B cell (primary cell): ENCODE results near the gene CYP3A4. TPM values are rescaled to one million over a fixed set of nuclear protein-coding genes. Genes with fewer than 3 reads are reported as not detected.
"Not testable (repeated sequence)": the region's sequence is repeated elsewhere in the genome, so short reads cannot be mapped to it uniquely, and the experiment has no call there.

Experiments used
- ATAC-seq: fragments of 200-7000 bp; cut with Tn5 transposase; one replicate; pipeline ENCODE4 v1.10.0; 2021; ENCODE audit warnings: low read depth, mild to moderate bottlenecking, moderate number of reproducible peaks, moderate library complexity
- CTCF ChIA-PET: fragments of 350-600 bp; sonication (Branson Sonifier 250); formaldehyde crosslinking; loops from one replicate; lab custom pipeline; 2021; ENCODE audit warnings: antibody characterized with exemption, inconsistent platforms; lab: Charles Lee
- POLR2A ChIA-PET: fragments of 350-600 bp; sonication (Branson Sonifier 250); formaldehyde crosslinking; loops from one replicate; lab custom pipeline; 2021; ENCODE audit warnings: antibody characterized with exemption; lab: Charles Lee
- DNase-seq: peaks from one replicate; pipeline ENCODE4 v3.0.0; 2013
- H2AFZ ChIP-seq: 2 replicates; pipeline ENCODE4 v1.6.1; 2012; ENCODE audit warnings: mild to moderate bottlenecking, low read depth, low read length; ENCODE audit not compliant: insufficient read depth, poor library complexity, severe bottlenecking
- H3K27ac ChIP-seq, 2 donors: 1 replicate in 1 of 2; 2 replicates in 1 of 2; pipeline ENCODE4 v1.5.1; 2012 to 2013; ENCODE audit warnings: low read length in 2 of 2, mild to moderate bottlenecking in 2 of 2, moderate library complexity in 1 of 2
- H3K27me3 ChIP-seq, 4 experiments: fragments of 200-600 bp in 1 of 4; sonication (generic) in 1 of 4; replicated peaks in 1 of 4; 1 replicate in 2 of 4; 2 replicates in 2 of 4; pipeline versions ENCODE4 v1.6.1 to v1.7.0; 2013 to 2016; ENCODE audit warnings: low read length in 3 of 4, mild to moderate bottlenecking in 2 of 4, mixed read lengths in 1 of 4, moderate library complexity in 1 of 4; ENCODE audit not compliant: insufficient read depth in 4 of 4, control insufficient read depth in 3 of 4; ENCODE audit errors: control extremely low read depth in 1 of 4
- H3K36me3 ChIP-seq, 2 experiments: replicated peaks in 1 of 2; 1 replicate in 1 of 2; 2 replicates in 1 of 2; pipeline versions ENCODE4 v1.6.1 to v1.7.1; 2013; ENCODE audit warnings: low read length in 1 of 2; ENCODE audit not compliant: insufficient read depth in 2 of 2, control insufficient read depth in 1 of 2; ENCODE audit errors: control extremely low read depth in 1 of 2, extremely low read depth in 1 of 2
- H3K4me1 ChIP-seq, 2 donors: fragments of 200-600 bp in 1 of 2; sonication (generic) in 1 of 2; 1 replicate in 1 of 2; 2 replicates in 1 of 2; pipeline versions ENCODE4 v1.5.1 to v1.6.1; 2013 to 2017; ENCODE audit warnings: low read length in 2 of 2; ENCODE audit not compliant: control insufficient read depth in 2 of 2, insufficient read depth in 2 of 2
- H3K4me2 ChIP-seq: replicated peaks from 2 replicates; pipeline ENCODE3; 2012; ENCODE audit warnings: mild to moderate bottlenecking, low read depth, low read length; ENCODE audit not compliant: poor library complexity, severe bottlenecking
- H3K4me3 ChIP-seq, 5 experiments: fragments of 200-600 bp in 1 of 5; sonication (generic) in 1 of 5; 1 replicate in 3 of 5; 2 replicates in 2 of 5; pipeline versions ENCODE4 v1.5.1 to v1.7.0; 2011 to 2016; ENCODE audit warnings: low read length in 4 of 5, mild to moderate bottlenecking in 4 of 5, low read depth in 2 of 5, control low read depth in 1 of 5, moderate library complexity in 1 of 5; ENCODE audit not compliant: insufficient read depth in 1 of 5; ENCODE audit errors: control extremely low read depth in 1 of 5, extremely low read depth in 1 of 5
- H3K79me2 ChIP-seq: fragments of 200-600 bp; sonication (generic); one replicate; pipeline ENCODE4 v1.6.0; 2016; ENCODE audit warnings: low read length; ENCODE audit not compliant: control insufficient read depth, insufficient read depth
- H3K9ac ChIP-seq: fragments of 200-600 bp; sonication (generic); 2 replicates; pipeline ENCODE4 v1.6.1; 2017; ENCODE audit warnings: mild to moderate bottlenecking, low read length, moderate library complexity
- H3K9me3 ChIP-seq, 3 donors: one replicate each; pipeline versions ENCODE4 v1.6.1 to v1.7.1; 2013; ENCODE audit warnings: low read length in 2 of 3; ENCODE audit not compliant: control insufficient read depth in 2 of 3, insufficient read depth in 1 of 3; ENCODE audit errors: control extremely low read depth in 1 of 3
- H4K20me1 ChIP-seq: 2 replicates; pipeline ENCODE4 v1.6.0; 2012; ENCODE audit warnings: mild to moderate bottlenecking, low read length; ENCODE audit not compliant: insufficient read depth, control insufficient read depth, poor library complexity, severe bottlenecking
- H3K27ac Mint-ChIP-seq: one replicate; pipeline ENCODE4 v1.8.0; 2021; ENCODE audit warnings: mixed read lengths
- H3K27me3 Mint-ChIP-seq: one replicate; pipeline ENCODE4 v1.8.0; 2021; ENCODE audit warnings: mixed read lengths
- H3K4me1 Mint-ChIP-seq: one replicate; pipeline ENCODE4 v1.8.0; 2021; ENCODE audit warnings: mixed read lengths
- H3K4me3 Mint-ChIP-seq: one replicate; pipeline ENCODE4 v1.8.0; 2021; ENCODE audit warnings: mixed read lengths
- H3K9me3 Mint-ChIP-seq: one replicate; pipeline ENCODE4 v1.8.0; 2022; ENCODE audit warnings: mixed read lengths; ENCODE audit not compliant: insufficient read depth
- CTCF ChIP-seq: fragments of 200-600 bp; IDR thresholded peaks from one replicate; pipeline ENCODE4 v1.8.0; 2022; ENCODE audit warnings: antibody characterized with exemption, mild to moderate bottlenecking
- EZH2 ChIP-seq: IDR thresholded peaks from 2 replicates; pipeline ENCODE4 v1.6.1; 2012; ENCODE audit warnings: borderline replicate concordance, low read depth, mild to moderate bottlenecking, moderate library complexity, low read length; ENCODE audit not compliant: insufficient read depth, poor library complexity, severe bottlenecking
- whole genome bisulfite sequencing: methylation state at CpG from one replicate; pipeline ENCODE4 v1.1.5; 2013; ENCODE audit warnings: missing lambda C conversion rate; ENCODE audit not compliant: insufficient coverage; 5-methylcytosine and 5-hydroxymethylcytosine counted together
- intact Hi-C: fragments of 100-400 bp; cut with micrococcal nuclease; formaldehyde crosslinking; loops from one replicate; pipeline ENCODE4 v1.10.0; 2022
- polyA plus RNA-seq: library from polyadenylated mRNA; depleted of rRNA; stranded (reverse); fragments of >200 nt; gene quantifications from 2 replicates; pipeline ENCODE4 v1.2.3, GENCODE V29; 2012
- total RNA-seq, 2 donors: library from RNA; stranded (reverse); fragments of 120-200 nt in 1 of 2; gene quantifications; 1 replicate in 1 of 2; 2 replicates in 1 of 2; pipeline versions ENCODE4 v1.2.3 to v1.2.4, GENCODE V29; 2013 to 2022

The CYP3A4 gene
- total and polyA plus RNA-seq, 2 donors (not counting 1 experiment from before 2014, with no cell fraction given), result not detected

DNA sequence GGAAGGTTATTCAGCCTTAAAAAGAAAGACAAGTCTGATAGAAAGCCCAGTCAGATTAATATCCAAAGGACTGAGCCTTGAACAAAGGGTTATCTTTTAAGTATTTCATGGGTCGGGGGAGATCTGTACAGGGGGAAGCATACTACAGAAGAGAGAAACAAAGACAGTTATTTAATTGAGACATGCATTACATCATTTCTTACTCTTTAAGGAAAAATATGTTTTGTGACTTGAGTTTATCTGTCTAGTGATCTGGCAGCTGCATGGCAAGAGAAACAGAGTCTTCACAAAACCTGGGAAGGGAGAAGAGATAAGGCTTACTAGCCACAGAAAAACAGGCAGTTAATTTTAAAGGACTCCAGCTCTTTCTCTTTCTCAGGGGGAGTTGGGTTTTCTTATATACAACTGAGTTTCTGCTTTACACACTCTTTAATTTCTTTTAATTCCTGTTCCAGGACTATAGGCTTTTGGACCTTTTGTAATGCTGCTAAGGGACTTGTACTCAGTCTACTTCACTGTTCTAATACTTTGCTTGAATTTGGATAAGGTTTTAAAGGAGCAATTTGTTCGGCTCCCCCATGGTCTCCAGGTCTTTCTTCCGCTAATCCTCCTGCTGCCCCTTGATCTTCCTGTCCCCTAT is 23.0 kb upstream of the CYP3A4 start:
- ATAC-seq (no peak), DNase-seq (no peak)
- peaks cover 0 to 18% (median 4%) of the 10 kb centered on the region in 4 experiments for H3K27me3 ChIP-seq
- ChIA-PET POLR2A (no interaction called here), CTCF (no interaction called here)
- H3K27ac Mint-ChIP-seq, result no peak overlapping the region
- no peak overlapping the region for H3K4me3 Mint-ChIP-seq
- intact Hi-C loops, result no loop called here
- H3K9me3 ChIP-seq, result peaks cover 0 to 9% (median 3%) of the 10 kb centered on the region in 3 donors
- H3K79me2 ChIP-seq, result no peaks in the 10 kb centered on the region
- no peak overlapping the region for H3K27ac ChIP-seq
- H3K4me1 ChIP-seq, result no peaks in the 10 kb centered on the region
- no peak overlapping the region for H3K4me3 ChIP-seq
- H4K20me1 ChIP-seq, result no peaks in the 10 kb centered on the region
- TF ChIP-seq EZH2, result no peak
- TF ChIP-seq CTCF, result no peak
- peaks cover 52% of the 10 kb centered on the region for H3K27me3 Mint-ChIP-seq
- no peaks in the 10 kb centered on the region for H3K4me1 Mint-ChIP-seq
- H2AFZ ChIP-seq, result no peak overlapping the region
- H3K4me2 ChIP-seq, result no peak overlapping the region
- H3K9me3 Mint-ChIP-seq, result no peaks in the 10 kb centered on the region
- no peaks in the 10 kb centered on the region for H3K36me3 ChIP-seq
- no peak overlapping the region for H3K9ac ChIP-seq
- no CpG with 5 or more reads among the region's 3 CpGs for WGBS

- no peak overlapping the region for H3K4me2 ChIP-seq
- Mint-ChIP-seq H3K4me3 (no peak overlapping the region), H3K4me1 (no peaks in the 10 kb centered on the region), H3K27ac (no peak overlapping the region), H3K9me3 (no peaks in the 10 kb centered on the region), H3K27me3 (peaks cover 53% of the 10 kb centered on the region)
- no CpG with 5 or more reads among the region's 2 CpGs for WGBS
- no peaks in the 10 kb centered on the region for H3K79me2 ChIP-seq
- H3K4me3 ChIP-seq, result no peak overlapping the region
- peaks cover 0 to 18% (median 4%) of the 10 kb centered on the region in 4 experiments for H3K27me3 ChIP-seq
- ChIA-PET POLR2A (no interaction called here), CTCF (no interaction called here)
- H3K9ac ChIP-seq, result no peak overlapping the region
- intact Hi-C loops, result no loop called here
- no peak for DNase-seq
- peaks cover 0 to 9% (median 3%) of the 10 kb centered on the region in 3 donors for H3K9me3 ChIP-seq
- TF ChIP-seq CTCF (no peak), EZH2 (no peak)
- no peak for ATAC-seq
- no peaks in the 10 kb centered on the region for H3K36me3 ChIP-seq
- H2AFZ ChIP-seq, result no peak overlapping the region
- no peaks in the 10 kb centered on the region for H4K20me1 ChIP-seq
- no peaks in the 10 kb centered on the region for H3K4me1 ChIP-seq
- no peak overlapping the region for H3K27ac ChIP-seq
Observed at GRCh38 chr7:99805641-99806040, 21.7 kb upstream of the CYP3A4 start.

- intact Hi-C loops, H2AFZ ChIP-seq, H3K4me3 Mint-ChIP-seq, H3K4me1 Mint-ChIP-seq, POLR2A ChIA-PET, H3K36me3 ChIP-seq, H3K4me3 ChIP-seq, DNase-seq, H3K27ac Mint-ChIP-seq, H3K9me3 Mint-ChIP-seq, H4K20me1 ChIP-seq, H3K9ac ChIP-seq, H3K4me2 ChIP-seq, H3K9me3 ChIP-seq, ATAC-seq, H3K27ac ChIP-seq, CTCF ChIA-PET, H3K79me2 ChIP-seq, H3K4me1 ChIP-seq: not testable (repeated sequence)
- WGBS, result 96% methylated on average over 6 of the region's 6 CpGs
- H3K27me3 ChIP-seq, result peaks cover 0 to 18% (median 4%) of the 10 kb centered on the region in 4 experiments
- H3K27me3 Mint-ChIP-seq, result peaks cover 47% of the 10 kb centered on the region
Observed at GRCh38 chr7:99803118-99803517, 19.1 kb upstream of the CYP3A4 start.
